VCaP (cell line): ENCODE measurements around the gene CHERP.

ENCODE experiments used
- H3K27ac ChIP-seq: fragments of 450-650 bp; 2 replicates; pipeline ENCODE4 v1.5.1; 2017
- CTCF ChIP-seq: fragments of 450-650 bp; conservative IDR thresholded peaks from 2 replicates; pipeline ENCODE4 v1.5.1; 2017; ENCODE audit warnings: mild to moderate bottlenecking, moderate library complexity

CHERP gene

GRCh38 chr19:16575282-16575681, 33.0 kb upstream of the CHERP start:
- H3K27ac ChIP-seq, result peak overlapping the region; percentile 100
- no peak for TF ChIP-seq CTCF

GRCh38 chr19:16573925-16574324, 31.7 kb upstream of the CHERP start:
- TF ChIP-seq CTCF, result no peak
- H3K27ac ChIP-seq, result peak overlapping the region; percentile 100

GRCh38 chr19:16573296-16573695, 31.1 kb upstream of the CHERP start:
- peak overlapping the region; percentile 100 for H3K27ac ChIP-seq
- TF ChIP-seq CTCF, result no peak

- no peak for TF ChIP-seq CTCF
- H3K27ac ChIP-seq, result peak within 1 kb of the TSS; percentile 100
Measured at GRCh38 chr19:16572332-16573211, 30.3 kb upstream of the CHERP start, which contains the start of gene SLC35E1. Gene SLC35E1, minus strand, starts transcription at chr19:16572415. Its CDS starts 51 bp downstream, at chr19:16572364.

GRCh38 chr19:16571822-16572331, 29.6 kb upstream of the CHERP start:
- peak overlapping the region; percentile 100 for H3K27ac ChIP-seq
- no peak for TF ChIP-seq CTCF

- peak overlapping the region; percentile 100 for H3K27ac ChIP-seq
- no peak for TF ChIP-seq CTCF
Measured at GRCh38 chr19:16571283-16571682, 29.0 kb upstream of the CHERP start.

GRCh38 chr19:16569609-16570320, 27.5 kb upstream of the CHERP start:
- H3K27ac ChIP-seq, result peak overlapping the region; percentile 100
- TF ChIP-seq CTCF, result no peak
